LNCAP (cell line): ENCODE results near the gene PPAN.

ENCODE experiments used
- CTCF ChIP-seq: fragments of 450-650 bp; IDR thresholded peaks from 2 replicates; pipeline ENCODE4 v1.5.1; 2017; ENCODE audit warnings: mild to moderate bottlenecking

PPAN gene

GRCh38 chr19:10088949-10089554 is 17.1 kb upstream of the PPAN start:
- TF ChIP-seq CTCF: no peak

- TF ChIP-seq CTCF: no peak
These were observed 16.3 kb upstream of the PPAN start for GRCh38 chr19:10089801-10090375.

- TF ChIP-seq CTCF: no peak
These were observed 14.8 kb upstream of the PPAN start for GRCh38 chr19:10091370-10091687.

GRCh38 chr19:10091895-10092641 is 14.1 kb upstream of the PPAN start:
- no peak for TF ChIP-seq CTCF

- no peak for TF ChIP-seq CTCF
These were observed 13.4 kb upstream of the PPAN start for GRCh38 chr19:10092648-10093294.

- no peak for TF ChIP-seq CTCF
These were observed 12.6 kb upstream of the PPAN start for GRCh38 chr19:10093295-10094186.

- TF ChIP-seq CTCF: no peak
These were observed 10.6 kb upstream of the PPAN start for GRCh38 chr19:10095622-10095947.
